Neural cell (in vitro differentiated cells): Measurements from ENCODE around the gene CHMP4B.

Experiments used
- CTCF ChIP-seq: fragments of 450-650 bp; IDR thresholded peaks from 2 replicates; pipeline ENCODE4 v1.5.1; 2014; ENCODE audit warnings: antibody characterized with exemption, mild to moderate bottlenecking, moderate library complexity; ENCODE audit not compliant: poor library complexity, severe bottlenecking
- EZH2 ChIP-seq: fragments of 200-600, 300-800 bp; shearing (Covaris generic), sonication (generic); IDR thresholded peaks from 2 replicates; pipeline ENCODE4 v1.6.1; 2014; ENCODE audit warnings: antibody characterized with exemption, low read length, borderline replicate concordance, mild to moderate bottlenecking; ENCODE audit not compliant: insufficient read depth, poor library complexity, severe bottlenecking
- POLR2AphosphoS5 ChIP-seq: IDR thresholded peaks from 2 replicates; pipeline ENCODE4 v1.6.1; 2012
- RAD21 ChIP-seq: fragments of 450-650 bp; conservative IDR thresholded peaks from 2 replicates; pipeline ENCODE4 v1.6.1; 2014; ENCODE audit warnings: antibody characterized with exemption, mild to moderate bottlenecking, moderate library complexity
- REST ChIP-seq: IDR thresholded peaks from 2 replicates; pipeline ENCODE4 v1.6.1; 2012; ENCODE audit warnings: borderline replicate concordance

- TF ChIP-seq CTCF (no peak), REST (no peak), EZH2 (no peak), POLR2AphosphoS5 (no peak), RAD21 (no peak)
Observed at GRCh38 chr20:33812152-33812849, 1.2 kb downstream of the CHMP4B start.
